ENCODE measurements around the gene TOR4A. TPM values are rescaled to one million over a fixed set of nuclear protein-coding genes. Genes with fewer than 3 reads are reported as not detected.

The TOR4A gene
- total and polyA plus RNA-seq, 8 donors = 8.5 to 38.5 (median 11.1) TPM

GRCh38 chr9:137232101-137232500 lies 45.4 kb upstream of the TOR4A start:
- intact Hi-C loops (cut with DNase I) = no loop called here
- Histone ChIP-seq H3K36me3 (no peaks in the 10 kb centered on the region), H3K4me3 (no peak overlapping the region), H3K27ac (no peak overlapping the region), H3K9me3 (no peaks in the 10 kb centered on the region), H3K27me3 (peaks cover 0 to 88% of the 10 kb centered on the region in 2 donors), H3K4me1 (peaks cover 11 to 21% of the 10 kb centered on the region in 2 donors)
- no peak for TF ChIP-seq CTCF (IDR thresholded peaks at IDR 0.05)
- ATAC-seq (no peak), DNase-seq (no peak)

GRCh38 chr9:137232510-137232909 lies 45.0 kb upstream of the TOR4A start:
- ATAC-seq (no peak), DNase-seq (no peak)
- H3K36me3 ChIP-seq = no peaks in the 10 kb centered on the region
- peaks cover 8 to 21% of the 10 kb centered on the region in 2 donors for H3K4me1 ChIP-seq
- no peak overlapping the region for H3K27ac ChIP-seq
- intact Hi-C loops (cut with DNase I) = no loop called here
- H3K9me3 ChIP-seq = no peaks in the 10 kb centered on the region
- no peak for TF ChIP-seq CTCF (IDR thresholded peaks at IDR 0.05)
- no peak overlapping the region for H3K4me3 ChIP-seq
- H3K27me3 ChIP-seq = peaks cover 0 to 84% of the 10 kb centered on the region in 2 donors

GRCh38 chr9:137233143-137233980 lies 44.2 kb upstream of the TOR4A start:
- no peak overlapping the region for H3K27ac ChIP-seq
- H3K9me3 ChIP-seq = no peaks in the 10 kb centered on the region
- DNase-seq (no peak), ATAC-seq (no peak)
- H3K36me3 ChIP-seq = no peaks in the 10 kb centered on the region
- intact Hi-C loops (cut with DNase I) = no loop called here
- TF ChIP-seq CTCF (IDR thresholded peaks at IDR 0.05) = no peak
- no peak overlapping the region for H3K4me3 ChIP-seq
- peaks cover 0 to 78% of the 10 kb centered on the region in 2 donors for H3K27me3 ChIP-seq
- H3K4me1 ChIP-seq = peaks cover 7 to 27% of the 10 kb centered on the region in 2 donors

GRCh38 chr9:137234055-137234697 lies 43.4 kb upstream of the TOR4A start:
- ATAC-seq = no peak
- TF ChIP-seq CTCF (IDR thresholded peaks at IDR 0.05) = no peak
- intact Hi-C loops (cut with DNase I) = no loop called here
- Histone ChIP-seq H3K9me3 (no peaks in the 10 kb centered on the region), H3K27me3 (peaks cover 0 to 70% of the 10 kb centered on the region in 2 donors), H3K36me3 (no peaks in the 10 kb centered on the region), H3K4me1 (peaks cover 7 to 36% of the 10 kb centered on the region in 2 donors), H3K4me3 (no peak overlapping the region), H3K27ac (no peak overlapping the region)
- no peak for DNase-seq

GRCh38 chr9:137234758-137235423 lies 42.6 kb upstream of the TOR4A start:
- H3K36me3 ChIP-seq = no peaks in the 10 kb centered on the region
- intact Hi-C loops (cut with DNase I) = no loop called here
- no peak overlapping the region for H3K27ac ChIP-seq
- DNase-seq = no peak
- H3K4me3 ChIP-seq = no peak overlapping the region
- peaks cover 7 to 43% of the 10 kb centered on the region in 2 donors for H3K4me1 ChIP-seq
- TF ChIP-seq CTCF (IDR thresholded peaks at IDR 0.05) = no peak
- H3K27me3 ChIP-seq = peaks cover 0 to 63% of the 10 kb centered on the region in 2 donors
- ATAC-seq = no peak
- no peaks in the 10 kb centered on the region for H3K9me3 ChIP-seq

All from left lung (tissue), 10 donors.